HepG2 (cell line): ENCODE measurements around the gene ECHDC1. TPM values are rescaled to one million over a fixed set of nuclear protein-coding genes. Genes with fewer than 3 reads are reported as not detected.

Source experiments
- CAMTA2 ChIP-seq: sonication (generic); formaldehyde crosslinking; IDR thresholded peaks from 2 replicates; pipeline ENCODE4 v1.4.0; 2020; ENCODE audit warnings: mild to moderate bottlenecking, missing genetic modification reagents, borderline replicate concordance
- ELK4 ChIP-seq: sonication (generic); formaldehyde crosslinking; IDR thresholded peaks from 2 replicates; pipeline ENCODE4 v1.9.0; 2021; ENCODE audit warnings: missing genetic modification reagents, borderline replicate concordance
- KMT2B ChIP-seq: IDR thresholded peaks from 2 replicates; pipeline ENCODE4 v1.6.1; 2016; ENCODE audit warnings: missing genetic modification reagents, missing compliant biosample characterization
- MTA1 ChIP-seq: sonication (generic); formaldehyde crosslinking; IDR thresholded peaks from 2 replicates; pipeline ENCODE4 v1.4.0; 2020; ENCODE audit warnings: missing genetic modification reagents, mild to moderate bottlenecking, borderline replicate concordance
- MTA3 ChIP-seq: sonication (generic); formaldehyde crosslinking; IDR thresholded peaks from 2 replicates; pipeline ENCODE4 v1.4.0; 2020; ENCODE audit warnings: missing genetic modification reagents
- MTF1 ChIP-seq: sonication (generic); formaldehyde crosslinking; IDR thresholded peaks from 2 replicates; pipeline ENCODE4 v1.5.0; 2020; ENCODE audit warnings: missing genetic modification reagents
- POLR2AphosphoS5 ChIP-seq: IDR thresholded peaks from 2 replicates; pipeline ENCODE4 v1.6.1; 2012; ENCODE audit warnings: low read depth, low read length
- SMAD3 ChIP-seq: sonication (generic); formaldehyde crosslinking; IDR thresholded peaks from 2 replicates; pipeline ENCODE4 v1.4.0; 2020; ENCODE audit warnings: missing genetic modification reagents
- SMAD9 ChIP-seq: sonication (generic); formaldehyde crosslinking; IDR thresholded peaks from 2 replicates; pipeline ENCODE4 v1.5.1; 2020; ENCODE audit warnings: mild to moderate bottlenecking, missing genetic modification reagents
- ZFX ChIP-seq: sonication (generic); formaldehyde crosslinking; IDR thresholded peaks from 2 replicates; pipeline ENCODE4 v1.4.0; 2020; ENCODE audit warnings: mild to moderate bottlenecking, low read depth, missing genetic modification reagents, moderate library complexity
- ZHX2 ChIP-seq, 2 experiments: sonication (generic) in 1 of 2; formaldehyde crosslinking in 1 of 2; IDR thresholded peaks; 2 replicates each; pipeline versions ENCODE4 v1.6.1 to v1.9.0; 2014 to 2022; ENCODE audit warnings: antibody characterized with exemption in 1 of 2, borderline replicate concordance in 1 of 2, inconsistent platforms in 1 of 2, low read depth in 1 of 2, missing genetic modification reagents in 1 of 2
- ZNF230 ChIP-seq: sonication (generic); formaldehyde crosslinking; IDR thresholded peaks from 2 replicates; pipeline ENCODE4 v1.4.0; 2020; ENCODE audit warnings: mild to moderate bottlenecking, missing genetic modification reagents
- ZNF24 ChIP-seq: fragments of 450-650 bp; IDR thresholded peaks from 2 replicates; pipeline ENCODE4 v1.6.1; 2017; ENCODE audit warnings: antibody characterized with exemption, mild to moderate bottlenecking
- ZNF281 ChIP-seq: sonication (generic); formaldehyde crosslinking; IDR thresholded peaks from 2 replicates; pipeline ENCODE4 v1.4.0; 2020; ENCODE audit warnings: missing genetic modification reagents, borderline replicate concordance
- ZNF749 ChIP-seq: sonication (generic); formaldehyde crosslinking; IDR thresholded peaks from 2 replicates; pipeline ENCODE4 v1.8.0; 2022; ENCODE audit warnings: mild to moderate bottlenecking, missing genetic modification reagents, moderate library complexity, borderline replicate concordance
- polyA plus RNA-seq, 8 experiments: library from polyadenylated mRNA; depleted of rRNA in 3 of 8; stranded (reverse) in 7 of 8; unstranded in 1 of 8; fragments of >200 nt; fragmentation: Illumina TruSeq in 4 of 8; extraction: Trizol in 4 of 8; gene quantifications; 2 replicates each; pipeline versions ENCODE4 v1.2.1 to v1.2.3, GENCODE V29; 2011 to 2016; ENCODE audit warnings: low read depth in 4 of 8, missing spikeins in 1 of 8, mixed read lengths in 1 of 8; ENCODE audit not compliant: insufficient read depth in 1 of 8
- total RNA-seq, 5 experiments: library from RNA; depleted of rRNA; stranded (reverse); fragments of >200 nt; fragmentation: Illumina TruSeq; extraction: Trizol; gene quantifications; 2 replicates each; pipeline ENCODE4 v1.2.3, GENCODE V29; 2016; ENCODE audit warnings: low read depth in 1 of 5
- TF ChIP-seq, protein P1 (sequence below), 2 experiments: fragments of 450-650 bp in 1 of 2; sonication (generic) in 1 of 2; formaldehyde crosslinking; IDR thresholded peaks; 2 replicates each; pipeline versions ENCODE4 v1.5.0 to v1.8.0; 2020 to 2022; ENCODE audit warnings: mild to moderate bottlenecking in 1 of 2, missing genetic modification reagents in 1 of 2

Gene ECHDC1
- total and polyA plus RNA-seq, 2 of the 13 experiments (the other 11 are each of a cell fraction or from before 2014, with no cell fraction given) = 32.8 to 98.1 TPM

DNA sequence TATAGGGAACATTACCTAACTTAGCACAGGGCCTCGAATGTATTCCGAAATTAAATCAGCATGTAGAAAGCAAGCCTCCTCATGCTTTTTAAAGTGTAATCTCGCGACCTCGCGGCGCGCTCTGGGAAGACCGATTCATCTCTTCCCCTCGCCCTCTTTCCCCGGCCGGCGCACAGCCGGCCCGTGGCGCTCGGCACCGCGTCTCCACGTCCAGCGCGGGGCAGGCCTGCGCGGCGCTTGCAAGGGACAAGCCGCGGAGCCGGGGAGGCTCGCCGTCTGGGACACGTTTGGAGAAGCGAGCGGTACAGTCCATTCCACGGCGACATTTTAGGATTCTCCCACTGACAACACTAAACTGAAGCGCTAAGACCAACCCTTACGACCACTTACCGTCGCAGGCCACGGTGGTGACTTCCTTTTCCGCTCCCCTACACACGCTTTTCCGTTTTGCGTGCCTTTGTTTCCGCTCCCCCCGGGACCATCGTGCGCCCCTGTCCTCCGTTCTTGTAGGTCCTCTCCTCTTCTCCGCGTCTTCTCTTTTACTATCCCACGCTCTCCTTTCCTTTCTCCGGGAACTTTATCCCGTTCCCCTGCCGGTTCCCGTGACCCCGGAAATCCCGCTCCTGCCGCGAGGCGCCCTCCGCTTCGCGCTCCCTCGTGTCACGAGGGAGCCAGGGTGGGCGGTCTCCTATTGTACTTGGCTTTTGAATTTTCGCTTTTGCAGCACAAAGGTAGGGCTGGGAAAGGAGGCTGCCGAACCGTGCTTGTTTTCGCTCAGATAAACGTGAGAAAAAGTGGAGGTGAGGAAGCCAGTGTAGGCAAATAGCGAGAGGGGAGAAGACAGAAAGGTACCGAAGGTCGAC lies at the start of gene ECHDC1 (continued):
- TF ChIP-seq ZNF281 (CRISPR knock-in tag) (no peak; the same call in none of the 2 replicates), ELK4 (CRISPR knock-in tag) (no peak; the same call in 1 of the 2 replicates), MTF1 (CRISPR knock-in tag) (0 out of 2 replicates have a peak, but pooled peaks have one; percentile 50), CAMTA2 (peak; percentile 86; the same call in 1 of the 2 replicates), SMAD9 (no peak), ZNF230 (CRISPR knock-in tag) (peak; percentile 89; the same call in 1 of the 2 replicates), KMT2B (CRISPR knock-in tag) (peak; percentile 98), MTA3 (CRISPR knock-in tag) (no peak), SMAD3 (0 out of 2 replicates have a peak, but pooled peaks have one; percentile 43), MTA1 (CRISPR knock-in tag) (peak; percentile 87; the same call in 1 of the 2 replicates), ZNF24 (no peak), ZNF749 (peak; percentile 39; the same call in 1 of the 2 replicates), ZHX2 (IDR thresholded peaks at IDR 0.05; ENCODE audit: low read depth) (peak; percentile 65; the same call in 1 of the 2 replicates), ZHX2 (CRISPR knock-in tag; IDR thresholded peaks at IDR 0.05; ENCODE audit: borderline replicate concordance) (peak; percentile 84; the same call in 1 of the 2 replicates), ZFX (peak; percentile 97), POLR2AphosphoS5 (peak; percentile 97)
- TF ChIP-seq, protein P1, sequence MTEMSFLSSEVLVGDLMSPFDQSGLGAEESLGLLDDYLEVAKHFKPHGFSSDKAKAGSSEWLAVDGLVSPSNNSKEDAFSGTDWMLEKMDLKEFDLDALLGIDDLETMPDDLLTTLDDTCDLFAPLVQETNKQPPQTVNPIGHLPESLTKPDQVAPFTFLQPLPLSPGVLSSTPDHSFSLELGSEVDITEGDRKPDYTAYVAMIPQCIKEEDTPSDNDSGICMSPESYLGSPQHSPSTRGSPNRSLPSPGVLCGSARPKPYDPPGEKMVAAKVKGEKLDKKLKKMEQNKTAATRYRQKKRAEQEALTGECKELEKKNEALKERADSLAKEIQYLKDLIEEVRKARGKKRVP (CRISPR knock-in tag; IDR thresholded peaks at IDR 0.05) = peak; percentile 8 to 47; a peak in 1 of 4 replicates
